Sigmoid colon (tissue), 4 donors: ENCODE data around the gene NACC2.

Experiments used
- EP300 ChIP-seq, 4 donors: sonication (generic); formaldehyde crosslinking; IDR thresholded peaks; one replicate each; pipeline ENCODE4 v1.6.1; 2017; ENCODE audit warnings: antibody characterized with exemption in 4 of 4
- POLR2A ChIP-seq, 2 donors: fragments of 450-650 bp; IDR thresholded peaks; one replicate each; pipeline ENCODE4 v1.6.1; 2016; ENCODE audit warnings: antibody characterized with exemption in 2 of 2, mild to moderate bottlenecking in 2 of 2, moderate library complexity in 2 of 2
- POLR2AphosphoS5 ChIP-seq, 4 donors: sonication (generic); formaldehyde crosslinking; IDR thresholded peaks; one replicate each; pipeline ENCODE4 v1.6.1; 2017; ENCODE audit warnings: antibody characterized with exemption in 4 of 4
- TF ChIP-seq, protein P1 (sequence below), 4 experiments: fragments of 450-650 bp in 3 of 4; fragments of 200-600 bp in 1 of 4; IDR thresholded peaks; one replicate each; pipeline ENCODE4 v1.5.1; 2016 to 2019; ENCODE audit warnings: antibody characterized with exemption in 4 of 4, mild to moderate bottlenecking in 3 of 4, moderate library complexity in 2 of 4

DNA sequence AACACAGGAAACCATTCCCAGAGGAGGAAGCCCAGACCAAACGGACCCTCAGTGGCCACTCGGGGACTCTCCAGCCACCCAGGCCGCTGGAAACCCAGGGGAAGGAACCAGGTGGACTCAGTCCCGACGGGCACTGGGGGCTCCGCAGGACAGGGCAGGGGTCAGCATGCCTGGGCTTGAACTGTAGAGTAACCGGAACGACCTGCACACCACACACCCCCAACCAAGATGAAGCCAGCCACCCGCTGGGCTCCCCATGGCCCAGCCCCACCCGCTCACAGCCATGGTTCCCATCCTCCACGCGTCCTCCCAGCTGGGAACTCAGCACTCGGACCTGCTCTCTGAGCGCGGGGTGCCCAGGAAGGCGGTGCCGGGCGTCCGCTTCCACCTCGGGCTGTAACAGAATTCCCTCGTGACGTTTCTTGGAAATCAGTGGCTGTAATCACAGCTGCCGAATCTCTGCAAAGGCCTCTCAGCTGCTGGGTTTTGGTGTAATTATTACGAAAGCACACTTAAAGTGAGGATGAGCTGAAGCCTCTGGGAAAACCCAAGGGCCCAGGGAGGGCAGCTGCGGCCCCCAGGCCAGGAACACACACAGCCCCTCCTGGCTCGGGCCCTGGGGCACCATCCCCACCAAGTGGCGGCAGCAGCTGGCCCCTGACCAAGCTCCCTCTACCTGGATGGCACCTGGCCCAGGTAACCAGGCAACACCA is 13.8 kb downstream of the NACC2 start:
- TF ChIP-seq, protein P1, sequence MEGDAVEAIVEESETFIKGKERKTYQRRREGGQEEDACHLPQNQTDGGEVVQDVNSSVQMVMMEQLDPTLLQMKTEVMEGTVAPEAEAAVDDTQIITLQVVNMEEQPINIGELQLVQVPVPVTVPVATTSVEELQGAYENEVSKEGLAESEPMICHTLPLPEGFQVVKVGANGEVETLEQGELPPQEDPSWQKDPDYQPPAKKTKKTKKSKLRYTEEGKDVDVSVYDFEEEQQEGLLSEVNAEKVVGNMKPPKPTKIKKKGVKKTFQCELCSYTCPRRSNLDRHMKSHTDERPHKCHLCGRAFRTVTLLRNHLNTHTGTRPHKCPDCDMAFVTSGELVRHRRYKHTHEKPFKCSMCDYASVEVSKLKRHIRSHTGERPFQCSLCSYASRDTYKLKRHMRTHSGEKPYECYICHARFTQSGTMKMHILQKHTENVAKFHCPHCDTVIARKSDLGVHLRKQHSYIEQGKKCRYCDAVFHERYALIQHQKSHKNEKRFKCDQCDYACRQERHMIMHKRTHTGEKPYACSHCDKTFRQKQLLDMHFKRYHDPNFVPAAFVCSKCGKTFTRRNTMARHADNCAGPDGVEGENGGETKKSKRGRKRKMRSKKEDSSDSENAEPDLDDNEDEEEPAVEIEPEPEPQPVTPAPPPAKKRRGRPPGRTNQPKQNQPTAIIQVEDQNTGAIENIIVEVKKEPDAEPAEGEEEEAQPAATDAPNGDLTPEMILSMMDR (IDR thresholded peaks at IDR 0.05) = no peak
- peak in 1 of 4 donors; percentile 27 for TF ChIP-seq POLR2AphosphoS5 (IDR thresholded peaks at IDR 0.05)
- no peak for TF ChIP-seq EP300 (IDR thresholded peaks at IDR 0.05)
- TF ChIP-seq POLR2A (IDR thresholded peaks at IDR 0.05) = no peak
